ENCODE results near the gene TEX30. TPM values are rescaled to one million over a fixed set of nuclear protein-coding genes. Genes with fewer than 3 reads are reported as not detected.

Gene TEX30
- polyA plus RNA-seq, 1 donor (not counting 4 experiments of a cell fraction or from before 2014, with no cell fraction given): 16.9 TPM

DNA sequence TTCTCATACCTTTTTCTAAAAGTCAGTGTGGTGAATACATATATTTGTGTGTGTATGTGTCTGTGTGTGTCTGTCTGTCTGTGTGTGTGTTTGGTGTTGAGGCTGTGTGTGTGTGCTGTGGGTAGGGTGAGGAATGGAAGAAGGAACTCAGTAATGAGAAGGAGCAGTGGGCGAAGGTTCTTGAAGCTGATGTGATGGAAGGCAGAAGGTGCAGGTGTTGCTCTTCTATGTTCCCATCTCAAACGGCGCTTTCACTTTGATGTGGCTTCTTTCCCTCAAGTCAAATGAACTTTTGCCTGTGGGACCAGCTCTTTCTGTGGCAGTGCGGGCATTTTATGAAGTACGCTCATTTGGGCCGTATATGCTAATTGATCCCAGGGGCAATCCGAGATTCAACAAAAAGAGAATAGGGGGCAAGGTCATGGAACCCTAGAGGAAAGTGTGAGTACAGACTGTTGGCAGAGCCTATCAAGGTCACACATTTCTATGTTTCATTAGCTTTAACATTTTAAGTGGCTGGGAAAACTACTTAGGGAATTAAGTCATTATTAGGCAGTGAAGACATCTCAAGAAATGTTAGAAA, 40.5 kb upstream of the TEX30 start:
- H3K9ac ChIP-seq (ENCODE audit: control insufficient read depth, extremely low read depth, insufficient read depth, low read length): no peak overlapping the region
- no peaks in the 10 kb centered on the region for H3K9me3 ChIP-seq (ENCODE audit: control insufficient read depth, low read depth, low read length)
- H4K20me1 ChIP-seq (ENCODE audit: control insufficient read depth, extremely low read depth, insufficient read depth, low read length): no peaks in the 10 kb centered on the region
- dilution Hi-C loops (cut with MboI; ENCODE audit: extremely low pct_ligation_motif_present, low sequenced_read_pairs): no loop called here
- peaks cover 3% of the 10 kb centered on the region in 2 experiments for H3K36me3 ChIP-seq (ENCODE audit: control insufficient read depth in 2 of 2, extremely low read depth in 1 of 2, insufficient read depth in 2 of 2, low read length in 2 of 2)
- H3K4me1 ChIP-seq (ENCODE audit: control insufficient read depth, extremely low read depth, insufficient read depth, low read length): peaks cover 6% of the 10 kb centered on the region
- peak; percentile 43 for FAIRE-seq
- TF ChIP-seq CTCF (optimal IDR thresholded peaks at IDR 0.05 in 1 of 3, IDR thresholded peaks at IDR 0.05 in 1 of 3, conservative IDR thresholded peaks at IDR 0.05 in 1 of 3; ENCODE audit: extremely low read depth in 1 of 3, insufficient read depth in 2 of 3, low read length in 3 of 3): no peak
- no peak for TF ChIP-seq EZH2 (IDR thresholded peaks at IDR 0.05; ENCODE audit: low read length)
- H3K27ac ChIP-seq (ENCODE audit: control insufficient read depth, insufficient read depth, low read length): no peak overlapping the region
- no peaks in the 10 kb centered on the region for H3K27me3 ChIP-seq (ENCODE audit: control insufficient read depth, extremely low read depth, insufficient read depth, low read length)
- H3K79me2 ChIP-seq (ENCODE audit: control insufficient read depth, insufficient read depth, low read length): peaks cover 45% of the 10 kb centered on the region
- H3K4me2 ChIP-seq (ENCODE audit: control insufficient read depth, extremely low read depth, insufficient read depth, low read depth, low read length): no peak overlapping the region
- no peak overlapping the region for H2AFZ ChIP-seq (ENCODE audit: control insufficient read depth, low read length)
- no peaks in the 10 kb centered on the region for H3K9me1 ChIP-seq (ENCODE audit: control insufficient read depth, extremely low read depth, insufficient read depth, low read length)
- no peak for DNase-seq (ENCODE audit: low read depth, low spot score)
- no peak overlapping the region for H3K4me3 ChIP-seq (ENCODE audit: control insufficient read depth in 2 of 3, extremely low read depth in 1 of 3, insufficient read depth in 2 of 3, low read depth in 1 of 3, low read length in 3 of 3)

- no peaks in the 10 kb centered on the region for H3K9me1 ChIP-seq (ENCODE audit: control insufficient read depth, extremely low read depth, insufficient read depth, low read length)
- peak overlapping the region; percentile 52 for H3K4me2 ChIP-seq (ENCODE audit: control insufficient read depth, extremely low read depth, insufficient read depth, low read depth, low read length)
- H3K27me3 ChIP-seq (ENCODE audit: control insufficient read depth, extremely low read depth, insufficient read depth, low read length): no peaks in the 10 kb centered on the region
- FAIRE-seq: no peak
- H3K9me3 ChIP-seq (ENCODE audit: control insufficient read depth, low read depth, low read length): no peaks in the 10 kb centered on the region
- dilution Hi-C loops (cut with MboI; ENCODE audit: extremely low pct_ligation_motif_present, low sequenced_read_pairs): no loop called here
- DNase-seq (ENCODE audit: low read depth, low spot score): no peak
- peaks cover 3% of the 10 kb centered on the region in 2 experiments for H3K36me3 ChIP-seq (ENCODE audit: control insufficient read depth in 2 of 2, extremely low read depth in 1 of 2, insufficient read depth in 2 of 2, low read length in 2 of 2)
- H3K9ac ChIP-seq (ENCODE audit: control insufficient read depth, extremely low read depth, insufficient read depth, low read length): peak overlapping the region; percentile 18
- H3K4me3 ChIP-seq (ENCODE audit: control insufficient read depth in 2 of 3, extremely low read depth in 1 of 3, insufficient read depth in 2 of 3, low read depth in 1 of 3, low read length in 3 of 3): peak overlapping the region in 1 of 3 experiments; percentile 7
- peaks cover 6% of the 10 kb centered on the region for H3K4me1 ChIP-seq (ENCODE audit: control insufficient read depth, extremely low read depth, insufficient read depth, low read length)
- TF ChIP-seq EZH2 (IDR thresholded peaks at IDR 0.05; ENCODE audit: low read length) (no peak), CTCF (optimal IDR thresholded peaks at IDR 0.05 in 1 of 3, IDR thresholded peaks at IDR 0.05 in 1 of 3, conservative IDR thresholded peaks at IDR 0.05 in 1 of 3; ENCODE audit: extremely low read depth in 1 of 3, insufficient read depth in 2 of 3, low read length in 3 of 3) (no peak)
- H2AFZ ChIP-seq (ENCODE audit: control insufficient read depth, low read length): peak overlapping the region; percentile 57
- no peak overlapping the region for H3K27ac ChIP-seq (ENCODE audit: control insufficient read depth, insufficient read depth, low read length)
- H3K79me2 ChIP-seq (ENCODE audit: control insufficient read depth, insufficient read depth, low read length): peaks cover 46% of the 10 kb centered on the region
- H4K20me1 ChIP-seq (ENCODE audit: control insufficient read depth, extremely low read depth, insufficient read depth, low read length): no peaks in the 10 kb centered on the region
Measured at GRCh38 chr13:102812611-102813287, 39.2 kb upstream of the TEX30 start.

Data from keratinocyte (primary cell).